ENCODE measurements around the gene CCDC102A. TPM values are rescaled to one million over a fixed set of nuclear protein-coding genes. Genes with fewer than 3 reads are reported as not detected.

The CCDC102A gene
- total and polyA plus RNA-seq, 9 of the 15 experiments (the other 6 are each of a cell fraction or from before 2014, with no cell fraction given): 0.03 to 4.9 (median 1.4) TPM

DNA sequence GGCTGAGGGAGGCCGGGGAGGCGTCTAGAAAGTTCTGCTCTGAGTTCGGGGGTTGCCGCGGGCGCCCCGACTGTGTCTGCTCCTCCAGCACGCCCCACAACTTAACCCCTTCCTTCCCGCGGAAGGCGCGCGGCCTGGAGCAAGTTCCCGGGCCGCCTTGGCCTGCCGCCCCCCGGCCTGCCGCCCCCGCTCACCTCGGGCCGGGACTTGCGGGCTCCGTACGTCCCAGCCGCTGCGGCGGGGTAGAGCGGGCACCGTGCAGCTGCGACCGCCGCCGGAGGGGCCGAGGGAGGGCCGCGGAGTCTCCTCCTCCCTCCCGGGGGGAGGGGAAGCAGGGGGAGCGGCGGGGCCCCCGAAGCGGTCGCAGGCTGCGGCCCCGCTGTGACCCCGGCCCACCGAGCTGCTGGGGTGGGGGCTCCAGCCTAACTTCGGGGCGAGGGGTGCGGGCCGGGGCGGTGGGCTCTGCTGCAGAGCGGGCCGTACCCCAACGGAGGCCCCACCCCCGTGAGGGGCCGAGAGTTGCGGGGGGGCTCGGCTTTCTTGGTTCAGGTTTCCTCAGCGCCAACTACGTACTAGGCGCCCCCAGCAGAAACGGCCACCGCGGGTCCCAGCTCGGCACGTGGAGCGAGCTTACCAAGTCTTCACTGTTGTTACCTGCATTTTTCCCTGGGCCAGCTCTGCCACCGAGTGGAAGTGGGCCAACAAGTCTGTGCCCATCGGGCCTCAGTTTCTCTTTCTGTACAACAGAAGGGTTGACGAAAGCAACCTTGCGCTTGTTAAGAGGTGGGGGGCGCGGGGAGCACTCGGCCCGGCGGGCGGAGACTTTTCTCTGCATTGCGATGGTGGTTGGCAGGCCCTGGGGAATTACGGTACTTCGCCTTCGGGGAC is at the start of gene CCDC102A (continued):
- TF ChIP-seq SIN3B (IDR thresholded peaks at IDR 0.05; ENCODE audit: low read depth): 0 out of 2 replicates have a peak, but pooled peaks have one; percentile 51
- 0 out of 2 replicates have a peak, but pooled peaks have one; percentile 50 for TF ChIP-seq HOMEZ (CRISPR knock-in tag; IDR thresholded peaks at IDR 0.05)
- peak; percentile 62 for TF ChIP-seq HNRNPLL (IDR thresholded peaks at IDR 0.05; ENCODE audit: low read depth, low read length, poor library complexity, severe bottlenecking)
- TF ChIP-seq BRD4 (IDR thresholded peaks at IDR 0.05): 0 out of 2 replicates have a peak, but pooled peaks have one; percentile 27
- peak in 1 of 2 experiments; percentile 19 for TF ChIP-seq E2F6 (IDR thresholded peaks at IDR 0.05; ENCODE audit: borderline replicate concordance in 1 of 2, extremely low read depth in 1 of 2, insufficient read depth in 1 of 2, insufficient read length in 1 of 2, low read depth in 1 of 2, low read length in 1 of 2, poor library complexity in 1 of 2, severe bottlenecking in 1 of 2)
- no peak for TF ChIP-seq CC2D1A (IDR thresholded peaks at IDR 0.05)
- TF ChIP-seq, protein P1, sequence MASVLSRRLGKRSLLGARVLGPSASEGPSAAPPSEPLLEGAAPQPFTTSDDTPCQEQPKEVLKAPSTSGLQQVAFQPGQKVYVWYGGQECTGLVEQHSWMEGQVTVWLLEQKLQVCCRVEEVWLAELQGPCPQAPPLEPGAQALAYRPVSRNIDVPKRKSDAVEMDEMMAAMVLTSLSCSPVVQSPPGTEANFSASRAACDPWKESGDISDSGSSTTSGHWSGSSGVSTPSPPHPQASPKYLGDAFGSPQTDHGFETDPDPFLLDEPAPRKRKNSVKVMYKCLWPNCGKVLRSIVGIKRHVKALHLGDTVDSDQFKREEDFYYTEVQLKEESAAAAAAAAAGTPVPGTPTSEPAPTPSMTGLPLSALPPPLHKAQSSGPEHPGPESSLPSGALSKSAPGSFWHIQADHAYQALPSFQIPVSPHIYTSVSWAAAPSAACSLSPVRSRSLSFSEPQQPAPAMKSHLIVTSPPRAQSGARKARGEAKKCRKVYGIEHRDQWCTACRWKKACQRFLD (CRISPR knock-in tag; IDR thresholded peaks at IDR 0.05): peak; percentile 19; the same call in 1 of the 2 replicates
- no peak for TF ChIP-seq KLF16 (IDR thresholded peaks at IDR 0.05)

Data from K562 (cell line).